Measurements from ENCODE around the gene COL17A1. TPM values are rescaled to one million over a fixed set of nuclear protein-coding genes. Genes with fewer than 3 reads are reported as not detected.

COL17A1 gene
- total RNA-seq, 2 donors from 2014 or later: 3.6 TPM; not detected in 1

DNA sequence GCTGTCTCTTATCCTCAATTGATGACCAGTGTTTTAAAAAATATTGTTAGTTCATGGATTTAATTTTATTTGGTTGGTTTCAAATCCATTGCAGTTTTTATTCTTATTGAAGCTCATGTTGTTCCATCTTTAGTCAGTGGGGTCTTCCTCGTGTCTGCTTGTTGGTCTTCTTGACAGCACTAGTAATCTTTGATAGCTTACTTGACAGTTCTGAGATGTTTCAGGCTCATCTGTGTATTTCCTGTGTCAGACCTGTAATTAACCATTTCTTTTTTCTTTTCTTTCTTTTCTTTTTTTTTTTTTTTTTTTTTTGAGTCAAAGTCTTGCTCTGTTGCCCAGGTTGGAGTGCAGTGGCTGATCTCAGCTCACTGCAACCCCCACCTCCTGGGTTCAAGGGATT is 90.5 kb downstream of the COL17A1 start:
- Histone ChIP-seq H3K36me3 (replicated peaks in 1 of 2; ENCODE audit: insufficient read depth in 1 of 2, low read depth in 2 of 2) (peaks cover 4 to 8% of the 10 kb centered on the region in 2 donors), H3K27me3 (no peaks in the 10 kb centered on the region), H3K27ac (no peak overlapping the region), H3K9me3 (no peaks in the 10 kb centered on the region), H3K4me1 (no peaks in the 10 kb centered on the region), H3K4me3 (no peak overlapping the region)
- DNase-seq (no peak), ATAC-seq (no peak)
- intact Hi-C loops (cut with DNase I): no loop called here
- WGBS, 2 donors: 79 to 100% methylated on average over 1 of the region's 1 CpG
- TF ChIP-seq, protein P1, sequence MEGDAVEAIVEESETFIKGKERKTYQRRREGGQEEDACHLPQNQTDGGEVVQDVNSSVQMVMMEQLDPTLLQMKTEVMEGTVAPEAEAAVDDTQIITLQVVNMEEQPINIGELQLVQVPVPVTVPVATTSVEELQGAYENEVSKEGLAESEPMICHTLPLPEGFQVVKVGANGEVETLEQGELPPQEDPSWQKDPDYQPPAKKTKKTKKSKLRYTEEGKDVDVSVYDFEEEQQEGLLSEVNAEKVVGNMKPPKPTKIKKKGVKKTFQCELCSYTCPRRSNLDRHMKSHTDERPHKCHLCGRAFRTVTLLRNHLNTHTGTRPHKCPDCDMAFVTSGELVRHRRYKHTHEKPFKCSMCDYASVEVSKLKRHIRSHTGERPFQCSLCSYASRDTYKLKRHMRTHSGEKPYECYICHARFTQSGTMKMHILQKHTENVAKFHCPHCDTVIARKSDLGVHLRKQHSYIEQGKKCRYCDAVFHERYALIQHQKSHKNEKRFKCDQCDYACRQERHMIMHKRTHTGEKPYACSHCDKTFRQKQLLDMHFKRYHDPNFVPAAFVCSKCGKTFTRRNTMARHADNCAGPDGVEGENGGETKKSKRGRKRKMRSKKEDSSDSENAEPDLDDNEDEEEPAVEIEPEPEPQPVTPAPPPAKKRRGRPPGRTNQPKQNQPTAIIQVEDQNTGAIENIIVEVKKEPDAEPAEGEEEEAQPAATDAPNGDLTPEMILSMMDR (IDR thresholded peaks at IDR 0.05): no peak
- TF ChIP-seq POLR2A (IDR thresholded peaks at IDR 0.05): no peak

DNA sequence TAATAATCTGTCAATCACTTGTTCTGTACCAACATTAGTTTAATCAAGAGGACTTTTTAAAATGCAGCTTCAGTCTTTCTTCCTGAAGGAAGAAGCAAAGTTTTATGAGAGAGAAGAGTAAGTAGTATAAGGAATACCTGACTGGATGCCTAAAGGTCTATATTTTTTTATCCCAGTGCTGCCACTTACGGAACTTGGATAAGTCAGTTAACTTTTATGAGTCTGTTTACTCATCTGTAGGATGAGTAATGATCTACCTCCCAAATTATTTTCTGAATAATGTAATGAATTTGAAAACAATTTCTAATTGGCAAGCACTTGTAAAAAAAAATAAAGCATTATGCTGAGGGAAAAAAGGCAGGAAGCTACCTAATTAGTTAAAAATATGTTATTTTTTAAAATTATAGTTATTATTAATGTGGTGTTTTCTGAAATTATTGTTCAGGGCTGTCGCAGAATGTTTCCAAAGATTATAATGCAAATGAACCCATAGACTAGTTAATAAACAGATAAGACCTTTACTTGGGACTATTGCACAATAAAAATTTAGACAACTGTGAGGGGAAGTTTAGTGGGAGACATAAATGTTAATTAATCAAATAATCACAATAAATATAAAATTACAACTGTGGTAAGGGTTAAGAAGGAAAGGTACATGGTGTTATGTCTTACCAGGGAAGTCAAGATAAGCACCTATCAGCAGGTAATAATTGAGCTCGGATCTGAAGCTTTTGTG is 94.1 kb downstream of the COL17A1 start:
- WGBS, 2 donors: 41 to 53% methylated on average over 3 of the region's 3 CpGs
- ATAC-seq: no peak

DNA sequence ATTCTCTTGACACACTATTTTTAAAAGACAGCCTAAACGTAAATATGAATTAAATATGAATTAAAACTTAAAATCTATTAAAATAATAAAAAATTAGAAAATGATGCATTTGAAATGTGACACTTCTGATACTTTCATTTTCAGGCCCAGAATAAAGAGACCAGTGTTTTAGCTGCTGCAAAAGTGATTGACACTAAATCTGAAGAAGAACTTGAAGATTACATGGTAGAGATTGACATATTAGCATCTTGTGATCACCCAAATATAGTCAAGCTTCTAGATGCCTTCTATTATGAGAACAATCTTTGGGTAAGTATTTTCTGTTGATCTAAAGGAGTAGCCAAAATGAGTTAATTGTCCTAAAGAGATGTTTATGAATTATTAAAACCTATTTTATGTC is 95.1 kb downstream of the COL17A1 start:
- intact Hi-C loops (cut with DNase I): no loop called here
- Histone ChIP-seq H3K27me3 (no peaks in the 10 kb centered on the region), H3K36me3 (replicated peaks in 1 of 2; ENCODE audit: insufficient read depth in 1 of 2, low read depth in 2 of 2) (peaks cover 0 to 2% of the 10 kb centered on the region in 2 donors), H3K4me3 (no peak overlapping the region), H3K27ac (no peak overlapping the region), H3K4me1 (peaks cover 5% of the 10 kb centered on the region), H3K9me3 (no peaks in the 10 kb centered on the region)
- TF ChIP-seq, protein P1 (IDR thresholded peaks at IDR 0.05): no peak
- no peak for TF ChIP-seq POLR2A (IDR thresholded peaks at IDR 0.05)
- DNase-seq (no peak), ATAC-seq (no peak)
- WGBS, 2 donors: 52 to 53% methylated on average over 1 of the region's 1 CpG

More for the DNA sequence above, 94.1 kb downstream of the COL17A1 start:
- H3K9me3 ChIP-seq: no peaks in the 10 kb centered on the region
- intact Hi-C loops (cut with DNase I): no loop called here
- TF ChIP-seq POLR2A (IDR thresholded peaks at IDR 0.05): no peak
- TF ChIP-seq, protein P1 (IDR thresholded peaks at IDR 0.05): no peak
- DNase-seq: no peak
- H3K4me3 ChIP-seq: no peak overlapping the region
- no peaks in the 10 kb centered on the region for H3K27me3 ChIP-seq
- no peak overlapping the region for H3K27ac ChIP-seq
- H3K4me1 ChIP-seq: peaks cover 5% of the 10 kb centered on the region
- H3K36me3 ChIP-seq (replicated peaks in 1 of 2; ENCODE audit: insufficient read depth in 1 of 2, low read depth in 2 of 2): peaks cover 0 to 2% of the 10 kb centered on the region in 2 donors

DNA sequence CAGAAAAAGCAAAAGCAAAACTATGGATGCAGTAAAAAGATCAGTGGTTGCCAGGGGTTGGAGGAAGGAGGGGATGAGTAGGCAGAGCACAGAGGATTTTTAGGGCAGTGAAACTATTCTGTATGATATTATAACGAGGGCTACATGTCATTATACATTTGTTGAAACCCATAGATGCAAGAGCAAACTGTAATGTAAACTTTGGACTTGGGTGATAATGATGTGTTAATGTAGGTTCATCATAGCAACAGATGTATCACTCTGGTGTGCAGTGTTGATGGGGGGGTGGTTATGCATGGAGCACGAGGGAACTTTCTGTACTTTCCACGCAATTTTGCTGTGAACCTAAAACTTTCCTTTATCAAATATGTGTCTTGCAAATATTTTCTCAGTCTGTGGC is 95.6 kb downstream of the COL17A1 start:
- 56 to 62% methylated on average over 3 of the region's 3 CpGs for WGBS, 2 donors
- no peak for TF ChIP-seq POLR2A (IDR thresholded peaks at IDR 0.05)
- TF ChIP-seq, protein P1 (IDR thresholded peaks at IDR 0.05): no peak
- ATAC-seq: no peak
- Histone ChIP-seq H3K27ac (no peak overlapping the region), H3K36me3 (replicated peaks in 1 of 2; ENCODE audit: insufficient read depth in 1 of 2, low read depth in 2 of 2) (peaks cover 0 to 2% of the 10 kb centered on the region in 2 donors), H3K9me3 (no peaks in the 10 kb centered on the region), H3K4me3 (no peak overlapping the region), H3K4me1 (peaks cover 5% of the 10 kb centered on the region), H3K27me3 (no peaks in the 10 kb centered on the region)
- intact Hi-C loops (cut with DNase I): no loop called here
- DNase-seq: no peak

DNA sequence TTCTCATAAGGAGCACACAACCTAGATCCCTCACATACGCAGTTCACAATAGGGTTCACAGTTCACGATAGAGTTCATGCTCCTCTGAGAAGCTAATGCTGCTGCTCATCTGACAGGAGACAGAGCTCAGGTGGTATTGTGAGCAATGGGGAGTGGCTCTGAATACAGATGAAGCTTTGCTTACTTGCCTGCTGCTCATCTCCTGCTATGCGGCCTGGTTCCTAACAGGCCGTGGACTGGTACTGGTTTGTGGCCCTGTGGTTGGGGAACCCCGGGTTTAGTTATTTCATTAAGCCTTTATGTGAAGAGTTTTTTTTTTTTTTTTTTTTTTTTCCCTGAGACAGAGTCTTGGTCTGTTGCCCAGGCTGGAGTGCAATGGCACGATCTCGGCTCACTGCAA is 99.3 kb downstream of the COL17A1 start:
- Histone ChIP-seq H3K36me3 (replicated peaks in 1 of 2; ENCODE audit: insufficient read depth in 1 of 2, low read depth in 2 of 2) (no peaks in the 10 kb centered on the region), H3K27me3 (no peaks in the 10 kb centered on the region), H3K4me3 (no peak overlapping the region), H3K27ac (no peak overlapping the region), H3K4me1 (peaks cover 5% of the 10 kb centered on the region), H3K9me3 (no peaks in the 10 kb centered on the region)
- no peak for TF ChIP-seq POLR2A (IDR thresholded peaks at IDR 0.05)
- TF ChIP-seq, protein P1 (IDR thresholded peaks at IDR 0.05): no peak
- intact Hi-C loops (cut with DNase I): no loop called here
- DNase-seq: no peak
- no peak for ATAC-seq
- WGBS, 2 donors: 69 to 75% methylated on average over 7 of the region's 7 CpGs
